Measurements from ENCODE around the gene KRT25.
A peak's percentile ranks its signal among the peaks of the same experiment; 100 is the strongest.
"Not testable (repeated sequence)": the region's sequence is repeated elsewhere in the genome, so short reads cannot be mapped to it uniquely, and the experiment has no call there.

Gene KRT25

GRCh38 chr17:40753804-40754203 lies 1.3 kb downstream of the KRT25 start:
- no peak for DNase-seq (ENCODE audit: low read depth)

GRCh38 chr17:40751065-40751464 lies 4.1 kb downstream of the KRT25 start:
- no peak for DNase-seq (ENCODE audit: low read depth)

GRCh38 chr17:40750391-40750790 lies 4.7 kb downstream of the KRT25 start:
- no peak for DNase-seq (ENCODE audit: low read depth)

DNA sequence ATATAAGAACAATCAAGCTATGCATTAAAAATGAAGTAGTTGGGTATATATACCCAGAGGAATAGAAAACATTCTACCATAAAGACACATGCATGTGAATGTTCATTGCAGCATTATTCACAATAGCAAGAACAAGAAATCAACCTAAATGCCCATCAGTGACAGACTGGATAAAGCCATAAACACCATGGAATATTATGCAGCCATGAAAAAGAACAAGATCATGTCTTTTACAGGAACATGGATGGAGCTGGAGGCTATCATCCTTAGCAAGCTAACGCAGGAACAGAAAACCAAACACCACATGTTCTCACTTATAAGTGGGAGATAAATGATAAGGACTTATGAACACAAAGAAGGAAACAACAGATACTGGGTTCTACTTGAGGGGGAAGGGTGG lies 6.5 kb downstream of the KRT25 start:
- DNase-seq (ENCODE audit: low read depth): not testable (repeated sequence)

DNA sequence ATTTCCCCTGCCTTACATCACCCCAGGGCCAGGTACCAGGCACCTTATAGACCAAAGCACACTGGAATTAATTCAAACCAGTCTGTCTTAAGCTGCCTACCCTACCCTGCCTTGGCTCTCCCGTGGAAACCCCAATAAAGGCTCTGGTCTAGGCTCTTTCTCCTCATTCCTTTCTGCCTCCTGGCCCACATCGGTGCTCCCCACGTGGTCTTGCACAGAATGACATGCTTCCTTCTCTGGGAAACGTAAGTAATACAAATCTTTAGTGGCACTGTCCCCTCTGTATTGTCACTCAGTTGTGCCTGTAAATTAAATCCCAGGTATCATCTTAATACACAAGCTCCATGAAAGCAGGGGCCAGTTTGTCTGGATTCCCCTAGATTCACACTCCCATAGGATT lies 16.6 kb downstream of the KRT25 start:
- no peak for DNase-seq (ENCODE audit: low read depth)

DNA sequence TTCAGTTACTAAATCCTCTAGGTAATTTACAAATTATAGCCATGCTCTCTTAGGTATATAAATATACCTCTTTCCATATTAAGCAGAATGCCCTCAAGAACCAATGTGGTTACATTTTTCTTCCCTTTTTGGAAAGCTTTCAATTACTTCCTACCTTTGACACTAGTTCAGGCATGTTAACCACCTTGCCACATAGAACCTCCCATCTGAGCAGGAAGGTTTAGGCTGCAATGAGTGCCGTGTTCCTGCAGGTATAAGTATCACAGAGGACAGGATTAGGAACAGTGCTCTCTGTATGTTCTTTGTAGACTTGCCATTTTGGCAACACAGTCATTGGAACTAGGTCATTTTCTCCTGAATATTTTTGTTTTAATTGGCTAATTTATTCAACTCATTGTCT lies 20.1 kb downstream of the KRT25 start:
- no peak for DNase-seq (ENCODE audit: low read depth)

DNA sequence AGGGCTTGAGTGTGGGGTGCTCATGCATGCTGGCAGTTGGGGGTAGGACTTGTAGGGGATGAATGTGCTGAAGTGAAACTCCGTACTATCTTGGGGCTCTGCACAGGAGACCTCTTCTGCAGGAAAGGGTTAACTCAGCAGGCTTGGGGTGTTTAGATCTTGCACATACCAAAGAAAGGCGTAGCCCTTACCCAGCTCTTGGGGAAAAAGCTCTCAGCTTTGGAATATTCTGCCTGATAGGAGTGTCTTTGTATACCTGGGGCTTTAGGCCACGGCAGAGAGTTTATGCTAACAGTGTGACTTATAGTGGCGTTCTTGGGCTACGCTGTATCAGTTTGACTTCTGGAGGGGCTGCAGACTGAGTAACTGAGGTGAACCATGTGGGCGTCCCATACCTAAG lies 21.1 kb downstream of the KRT25 start:
- no peak for DNase-seq (ENCODE audit: low read depth)

GRCh38 chr17:40730970-40731369 lies 24.2 kb downstream of the KRT25 start:
- DNase-seq (ENCODE audit: low read depth): no peak

DNA sequence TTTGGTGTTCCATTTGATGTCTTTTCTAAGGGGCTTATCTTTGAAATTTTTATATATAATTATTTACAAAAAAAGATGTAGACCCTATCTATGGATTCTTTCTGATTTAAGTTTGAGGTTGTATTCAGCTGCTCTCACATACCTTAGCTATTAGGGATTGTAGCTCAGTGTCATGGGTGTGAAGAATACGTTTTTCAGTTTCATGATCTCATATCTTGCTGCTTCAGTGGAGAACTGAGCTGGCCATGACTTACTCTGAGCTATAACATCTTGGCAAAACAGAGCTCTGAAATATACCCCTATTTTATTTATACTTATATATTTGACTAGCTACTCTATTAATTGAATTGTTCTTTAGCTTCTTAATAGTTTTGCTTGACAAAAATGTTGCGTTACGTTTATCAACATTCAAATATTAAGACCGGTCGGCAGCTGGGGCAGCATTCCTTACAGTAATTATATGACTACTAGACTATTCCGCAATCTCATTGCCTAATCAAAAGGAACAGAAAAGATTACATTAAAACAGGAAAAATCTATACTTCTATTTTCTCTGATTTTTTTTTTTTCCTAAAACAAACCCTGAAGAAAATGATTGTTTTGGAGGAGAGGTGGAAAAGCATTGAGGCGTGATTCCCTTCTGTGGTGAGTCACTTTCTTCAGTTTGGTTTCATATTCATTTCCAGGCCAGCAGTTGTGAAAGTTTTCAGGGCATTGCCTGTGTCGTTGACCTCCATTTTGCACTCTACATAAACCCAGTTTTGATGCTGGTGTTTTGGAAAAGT lies 27.5 kb downstream of the KRT25 start:
- peak; percentile 33 for DNase-seq (ENCODE audit: low read depth)

- DNase-seq (ENCODE audit: low read depth): peak; percentile 9
Observed at GRCh38 chr17:40726919-40727318, 28.2 kb downstream of the KRT25 start.

GRCh38 chr17:40724656-40725055 lies 30.5 kb downstream of the KRT25 start:
- DNase-seq (ENCODE audit: low read depth): no peak

- no peak for DNase-seq (ENCODE audit: low read depth)
Observed at GRCh38 chr17:40722241-40722640, 32.9 kb downstream of the KRT25 start.

- DNase-seq (ENCODE audit: low read depth): no peak
Observed at GRCh38 chr17:40720899-40721298, 34.2 kb downstream of the KRT25 start.

DNA sequence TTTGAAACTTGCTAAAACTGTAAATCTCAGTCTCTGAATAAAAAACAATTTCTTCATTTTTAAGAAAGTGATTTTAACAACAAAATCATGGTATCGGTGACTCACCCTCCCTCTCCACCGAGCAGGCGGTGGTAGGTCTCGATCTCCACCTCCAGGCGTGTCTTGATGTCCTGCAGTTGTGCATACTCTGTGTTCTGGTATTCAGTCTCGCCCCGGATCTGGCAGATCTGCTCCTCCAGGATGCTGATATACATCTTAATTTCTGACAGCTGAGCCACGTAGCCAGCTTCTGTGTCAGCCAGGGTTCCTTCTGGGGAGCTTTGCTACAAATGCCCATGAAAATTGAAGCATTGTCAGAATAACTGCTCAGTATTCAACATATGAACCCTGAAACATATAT lies 36.2 kb downstream of the KRT25 start:
- no peak for DNase-seq (ENCODE audit: low read depth)

GRCh38 chr17:40717776-40718175 lies 37.4 kb downstream of the KRT25 start:
- no peak for DNase-seq (ENCODE audit: low read depth)

DNA sequence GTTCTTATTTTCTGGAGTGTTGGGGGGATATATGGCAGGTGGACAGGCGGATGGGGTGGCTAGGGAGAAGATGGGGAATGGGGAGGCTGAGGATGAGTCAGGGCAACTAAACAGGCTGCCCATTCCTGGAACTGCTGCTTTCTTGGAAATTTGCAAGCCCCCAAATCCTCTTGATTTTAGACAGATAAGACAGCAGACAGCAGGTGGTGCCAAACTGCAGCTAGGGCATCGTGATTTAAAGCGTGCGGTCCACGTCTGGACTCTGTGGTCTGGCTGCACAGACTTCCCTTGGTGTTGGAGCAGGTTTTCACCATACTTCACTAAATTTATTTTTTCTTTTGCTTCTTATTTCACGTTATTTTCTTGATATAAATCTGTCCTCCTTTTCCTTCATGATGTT lies 40.7 kb downstream of the KRT25 start:
- no peak for DNase-seq (ENCODE audit: low read depth)

DNA sequence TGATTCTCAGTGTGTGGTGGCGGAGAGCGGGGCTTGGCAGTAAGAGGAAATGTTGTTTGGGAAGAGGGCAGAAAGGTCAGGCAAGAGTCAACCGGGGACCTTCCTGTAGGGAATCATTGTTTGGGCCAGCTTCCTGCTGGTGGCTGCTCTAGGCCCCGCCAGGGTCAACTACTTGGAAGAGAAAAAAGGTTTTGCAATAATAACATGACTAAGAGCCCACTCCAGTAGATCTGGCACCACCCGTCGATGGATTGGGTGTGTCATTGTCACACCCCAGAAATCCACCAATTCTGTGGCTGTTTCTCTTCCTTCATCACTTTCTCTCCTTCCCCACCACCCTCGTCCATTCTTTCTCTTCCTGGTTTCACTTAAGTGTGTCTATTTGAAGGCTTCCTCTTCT lies 47.4 kb downstream of the KRT25 start:
- DNase-seq (ENCODE audit: low read depth): no peak

DNA sequence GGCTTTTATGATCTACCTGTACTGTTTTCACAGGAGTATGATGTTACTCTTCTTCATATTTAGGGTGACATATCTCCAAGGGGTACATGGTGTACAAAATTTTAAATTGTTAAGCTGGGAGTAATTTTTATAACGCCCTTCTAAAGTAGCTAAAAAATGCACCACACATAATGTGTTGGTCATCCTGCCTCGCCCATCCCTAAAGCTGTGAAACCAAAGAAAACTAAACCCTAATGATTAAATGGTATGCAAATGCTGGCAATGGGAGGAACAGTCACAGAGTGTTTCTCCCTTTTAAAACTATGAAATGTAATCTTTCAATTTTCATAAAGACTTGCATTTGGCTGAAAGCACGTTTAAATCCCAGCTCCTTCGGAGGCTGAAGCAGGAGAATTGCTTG lies 49.5 kb downstream of the KRT25 start:
- DNase-seq (ENCODE audit: low read depth): no peak

- DNase-seq (ENCODE audit: low read depth): no peak
Observed at GRCh38 chr17:40703652-40704051, 51.5 kb downstream of the KRT25 start, which contains the start of gene KRT24. Gene KRT24 (minus strand): TSS chr17:40703752. CDS start chr17:40703693, 59 bp downstream.

GRCh38 chr17:40702271-40702670 lies 52.9 kb downstream of the KRT25 start:
- DNase-seq (ENCODE audit: low read depth): no peak

DNA sequence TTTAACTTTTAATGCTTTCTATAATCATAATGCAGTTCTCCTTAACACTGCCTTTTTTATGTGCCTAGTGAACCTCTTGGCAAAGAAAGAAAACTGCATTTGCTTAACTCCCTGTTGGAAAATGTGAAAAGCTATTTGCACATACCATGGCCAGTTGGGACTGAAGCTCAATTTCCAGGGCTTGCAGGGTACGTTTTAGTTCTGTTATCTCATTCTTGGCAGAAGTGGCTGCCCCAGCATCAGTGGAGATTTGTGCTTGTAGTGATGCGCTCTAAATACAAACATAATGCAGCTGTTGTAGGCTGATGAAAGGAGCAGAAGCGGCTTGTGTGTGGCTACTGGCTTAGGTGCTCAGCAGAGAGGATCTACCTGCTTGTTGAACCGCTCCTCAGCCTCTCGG lies 55.3 kb downstream of the KRT25 start:
- DNase-seq (ENCODE audit: low read depth): no peak

DNA sequence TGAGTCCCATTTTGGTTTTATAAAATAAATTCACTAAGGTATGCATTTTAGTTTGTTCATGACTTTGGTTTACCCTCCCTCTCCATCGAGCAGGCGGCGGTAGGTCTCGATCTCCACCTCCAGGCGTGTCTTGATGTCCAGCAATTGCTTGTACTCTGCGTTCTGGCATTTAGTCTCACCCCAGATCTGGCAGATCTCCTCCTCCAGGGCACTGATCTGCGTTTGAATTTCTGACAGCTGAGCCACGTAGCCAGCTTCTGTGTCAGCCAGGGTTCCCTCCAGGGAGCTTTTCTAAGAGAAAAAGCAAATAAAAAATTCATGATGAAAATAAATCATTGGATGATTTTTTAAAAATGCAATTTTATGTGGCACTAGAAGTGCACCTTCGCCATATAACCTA lies 55.8 kb downstream of the KRT25 start:
- DNase-seq (ENCODE audit: low read depth): no peak
